Measurements from ENCODE around the gene TMIGD1.

The TMIGD1 gene

DNA sequence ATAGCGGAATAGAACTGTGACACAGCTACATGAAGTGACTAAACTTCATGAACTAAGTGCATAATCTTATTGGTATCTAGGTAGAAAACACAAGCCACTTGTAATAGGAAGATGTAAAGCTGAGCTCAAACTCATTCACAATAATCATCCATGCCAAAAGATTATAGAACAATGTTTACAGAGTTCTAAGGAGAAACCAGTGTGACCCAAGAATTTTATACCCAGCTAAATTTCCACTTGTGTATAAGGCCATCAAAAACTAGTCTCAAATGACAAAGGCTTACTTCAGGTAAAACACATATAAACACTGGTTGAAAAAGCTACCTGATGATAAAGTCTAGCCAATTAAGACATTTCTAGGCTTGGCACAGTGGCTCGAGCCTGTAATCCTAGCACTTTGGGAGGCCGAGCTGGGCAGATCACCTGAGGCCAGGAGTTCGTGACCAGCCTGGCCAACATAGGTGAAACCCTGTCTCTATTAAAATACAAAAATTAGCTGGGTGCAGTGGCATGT, 28.0 kb upstream of the TMIGD1 start:
- TF ChIP-seq MYC (IDR thresholded peaks at IDR 0.05; ENCODE audit: low read depth, low read length) (no peak), POLR2A (IDR thresholded peaks at IDR 0.05; ENCODE audit: extremely low read depth, insufficient read length) (no peak)
- TF ChIP-seq, protein P1, sequence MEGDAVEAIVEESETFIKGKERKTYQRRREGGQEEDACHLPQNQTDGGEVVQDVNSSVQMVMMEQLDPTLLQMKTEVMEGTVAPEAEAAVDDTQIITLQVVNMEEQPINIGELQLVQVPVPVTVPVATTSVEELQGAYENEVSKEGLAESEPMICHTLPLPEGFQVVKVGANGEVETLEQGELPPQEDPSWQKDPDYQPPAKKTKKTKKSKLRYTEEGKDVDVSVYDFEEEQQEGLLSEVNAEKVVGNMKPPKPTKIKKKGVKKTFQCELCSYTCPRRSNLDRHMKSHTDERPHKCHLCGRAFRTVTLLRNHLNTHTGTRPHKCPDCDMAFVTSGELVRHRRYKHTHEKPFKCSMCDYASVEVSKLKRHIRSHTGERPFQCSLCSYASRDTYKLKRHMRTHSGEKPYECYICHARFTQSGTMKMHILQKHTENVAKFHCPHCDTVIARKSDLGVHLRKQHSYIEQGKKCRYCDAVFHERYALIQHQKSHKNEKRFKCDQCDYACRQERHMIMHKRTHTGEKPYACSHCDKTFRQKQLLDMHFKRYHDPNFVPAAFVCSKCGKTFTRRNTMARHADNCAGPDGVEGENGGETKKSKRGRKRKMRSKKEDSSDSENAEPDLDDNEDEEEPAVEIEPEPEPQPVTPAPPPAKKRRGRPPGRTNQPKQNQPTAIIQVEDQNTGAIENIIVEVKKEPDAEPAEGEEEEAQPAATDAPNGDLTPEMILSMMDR (IDR thresholded peaks at IDR 0.05; ENCODE audit: low read depth, low read length): no peak
- TF ChIP-seq, protein P2, sequence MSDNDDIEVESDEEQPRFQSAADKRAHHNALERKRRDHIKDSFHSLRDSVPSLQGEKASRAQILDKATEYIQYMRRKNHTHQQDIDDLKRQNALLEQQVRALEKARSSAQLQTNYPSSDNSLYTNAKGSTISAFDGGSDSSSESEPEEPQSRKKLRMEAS (IDR thresholded peaks at IDR 0.05; ENCODE audit: low read depth, low read length): no peak
- DNase-seq (ENCODE audit: low read depth): no peak
- H3K4me3 ChIP-seq (ENCODE audit: low read depth, low read length): no peak overlapping the region

DNA sequence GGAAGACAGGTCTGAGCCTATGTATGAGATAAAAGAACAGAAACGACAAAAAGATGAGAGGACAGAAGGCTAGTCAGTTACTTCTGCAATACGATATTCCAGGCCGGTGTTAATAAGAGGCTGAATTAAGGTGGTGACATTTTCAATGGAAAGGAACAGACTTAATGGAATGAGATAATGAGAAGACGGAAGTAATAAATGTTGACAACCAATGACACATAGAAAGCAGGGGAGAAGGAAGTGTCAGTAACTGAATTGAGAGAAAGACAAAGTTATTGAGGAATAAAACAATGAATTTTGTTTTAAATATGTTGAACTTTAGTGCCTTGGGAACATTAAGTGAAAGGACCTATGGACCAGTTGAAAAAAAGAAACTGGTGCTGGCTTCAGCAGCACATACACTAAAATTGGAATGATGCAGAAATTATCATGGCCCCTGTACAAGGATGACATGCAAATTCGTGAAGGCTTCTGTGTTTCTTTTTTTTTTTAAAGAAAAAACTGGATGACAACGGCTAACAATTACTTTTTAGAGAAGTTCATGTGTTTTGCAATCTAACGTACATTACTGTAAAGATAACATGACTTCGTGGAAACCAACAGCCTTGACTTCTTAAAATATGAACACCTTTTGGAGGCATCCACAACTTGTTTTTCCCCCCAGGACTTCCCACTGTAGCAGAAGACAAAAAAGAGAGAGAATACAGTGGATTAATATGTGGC, 26.4 kb upstream of the TMIGD1 start:
- TF ChIP-seq, protein P2 (IDR thresholded peaks at IDR 0.05; ENCODE audit: low read depth, low read length): no peak
- TF ChIP-seq, protein P1 (IDR thresholded peaks at IDR 0.05; ENCODE audit: low read depth, low read length): no peak
- TF ChIP-seq MYC (IDR thresholded peaks at IDR 0.05; ENCODE audit: low read depth, low read length) (no peak), POLR2A (IDR thresholded peaks at IDR 0.05; ENCODE audit: extremely low read depth, insufficient read length) (no peak)
- H3K4me3 ChIP-seq (ENCODE audit: low read depth, low read length): no peak overlapping the region
- DNase-seq (ENCODE audit: low read depth): peak; percentile 75

DNA sequence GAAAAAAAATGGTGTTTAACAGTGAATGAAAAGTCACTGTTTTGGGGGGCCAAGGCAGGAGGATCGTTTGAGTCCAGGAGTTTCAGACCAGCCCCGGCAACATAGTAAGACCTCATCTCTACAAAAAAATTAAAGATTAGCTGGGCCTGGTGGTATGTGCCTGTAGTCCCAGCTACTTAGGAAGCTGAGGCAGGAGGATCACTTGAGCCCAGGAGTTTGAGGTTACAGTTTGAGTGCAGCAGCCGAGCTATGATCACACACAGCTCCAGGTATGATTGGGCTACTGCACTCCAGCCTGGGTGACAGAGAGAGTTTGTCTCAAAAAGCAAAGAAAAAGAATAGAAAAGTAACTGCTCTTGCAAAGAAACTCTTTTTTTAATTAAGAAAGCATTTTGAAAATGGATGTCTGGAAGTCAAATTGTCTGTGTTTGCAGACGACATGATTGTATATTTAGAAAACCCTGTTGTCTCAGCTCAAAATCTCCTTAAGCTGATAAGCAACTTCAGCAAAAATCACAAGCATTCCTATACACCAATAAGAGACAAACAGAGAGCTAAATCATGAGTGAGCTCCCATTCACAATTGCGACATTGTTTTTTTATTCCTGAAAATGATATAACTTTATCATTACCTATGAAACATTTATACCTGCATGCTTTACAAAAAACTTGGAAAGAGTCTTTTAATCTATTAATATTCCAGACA, 24.4 kb upstream of the TMIGD1 start:
- TF ChIP-seq, protein P1 (IDR thresholded peaks at IDR 0.05; ENCODE audit: low read depth, low read length): no peak
- TF ChIP-seq, protein P2 (IDR thresholded peaks at IDR 0.05; ENCODE audit: low read depth, low read length): no peak
- TF ChIP-seq MYC (IDR thresholded peaks at IDR 0.05; ENCODE audit: low read depth, low read length): no peak
- TF ChIP-seq POLR2A (IDR thresholded peaks at IDR 0.05; ENCODE audit: extremely low read depth, insufficient read length): no peak
- no peak for DNase-seq (ENCODE audit: low read depth)
- no peak overlapping the region for H3K4me3 ChIP-seq (ENCODE audit: low read depth, low read length)

DNA sequence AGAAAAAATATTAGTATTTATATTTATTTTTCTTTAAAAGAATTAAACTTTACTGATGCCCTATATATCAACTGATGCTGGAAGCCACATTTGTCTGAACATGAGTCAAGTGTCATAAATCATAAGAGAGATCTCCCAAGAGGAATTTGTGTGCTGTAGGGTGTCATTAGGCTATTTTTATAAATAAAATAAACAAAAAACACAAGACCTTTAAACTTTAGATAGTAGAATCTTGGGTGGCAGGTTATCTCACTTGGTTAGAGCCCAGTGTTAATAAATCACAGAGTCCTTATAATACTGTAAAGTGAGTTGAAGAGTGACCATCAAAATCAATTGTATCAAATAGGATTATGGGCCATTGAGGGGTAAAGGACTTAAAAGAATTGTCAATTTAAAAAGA, 23.6 kb upstream of the TMIGD1 start:
- no peak for DNase-seq (ENCODE audit: low read depth)
- TF ChIP-seq, protein P1 (IDR thresholded peaks at IDR 0.05; ENCODE audit: low read depth, low read length): no peak
- TF ChIP-seq, protein P2 (IDR thresholded peaks at IDR 0.05; ENCODE audit: low read depth, low read length): no peak
- TF ChIP-seq MYC (IDR thresholded peaks at IDR 0.05; ENCODE audit: low read depth, low read length): no peak
- no peak for TF ChIP-seq POLR2A (IDR thresholded peaks at IDR 0.05; ENCODE audit: extremely low read depth, insufficient read length)
- H3K4me3 ChIP-seq (ENCODE audit: low read depth, low read length): no peak overlapping the region

DNA sequence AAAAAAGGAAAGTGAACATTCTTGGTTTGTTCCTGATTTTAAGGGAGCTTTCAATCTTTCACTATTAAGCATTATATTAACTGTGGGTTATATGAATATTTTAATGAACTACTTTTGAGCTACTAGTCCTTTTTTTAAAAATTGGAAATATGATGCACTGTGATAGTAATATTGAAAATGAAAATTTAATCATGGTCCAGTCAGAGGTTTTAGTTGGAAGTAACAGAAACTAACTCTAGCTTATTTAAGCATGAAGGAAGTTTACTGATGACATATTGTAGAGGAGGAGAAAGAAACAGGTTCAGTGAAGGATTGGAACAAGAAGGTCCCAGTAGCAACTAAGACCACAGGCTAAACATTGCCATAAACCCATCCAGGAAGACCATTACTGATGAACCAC, 20.8 kb upstream of the TMIGD1 start:
- no peak for DNase-seq (ENCODE audit: low read depth)
- no peak overlapping the region for H3K4me3 ChIP-seq (ENCODE audit: low read depth, low read length)
- TF ChIP-seq MYC (IDR thresholded peaks at IDR 0.05; ENCODE audit: low read depth, low read length) (no peak), POLR2A (IDR thresholded peaks at IDR 0.05; ENCODE audit: extremely low read depth, insufficient read length) (no peak)
- TF ChIP-seq, protein P1 (IDR thresholded peaks at IDR 0.05; ENCODE audit: low read depth, low read length): no peak
- TF ChIP-seq, protein P2 (IDR thresholded peaks at IDR 0.05; ENCODE audit: low read depth, low read length): no peak
